Pancreas (tissue), 10 donors: ENCODE data around the gene CDH13. TPM values are rescaled to one million over a fixed set of nuclear protein-coding genes. Genes with fewer than 3 reads are reported as not detected.

Experiments used
- ATAC-seq, 4 donors: fragments of 200-7000 bp; cut with Tn5 transposase; one replicate each; pipeline versions ENCODE4 v1.8.0 to v1.9.1; 2020; ENCODE audit warnings: mild to moderate bottlenecking in 4 of 4, moderate library complexity in 4 of 4
- DNase-seq, 6 donors: peaks; one replicate each; pipeline ENCODE4 v3.0.0-alpha.2; 2020
- FAIRE-seq: peaks from 2 replicates; lab custom pipeline; 2012; peaks lifted over from hg19 to GRCh38; lab: Jason Lieb, UNC
- H3K27ac ChIP-seq, 4 donors: fragments of 200-600 bp; sonication (generic); 1 replicate in 3 of 4; 2 replicates in 1 of 4; pipeline versions ENCODE4 v1.5.0 to v1.8.0; 2020
- H3K27me3 ChIP-seq, 4 donors: fragments of 200-600 bp; one replicate each; pipeline ENCODE4 v1.8.0; 2021
- H3K36me3 ChIP-seq, 3 donors: fragments of 200-600 bp; sonication (generic) in 1 of 3; one replicate each; pipeline versions ENCODE4 v1.5.0 to v1.8.0; 2020 to 2021
- H3K4me1 ChIP-seq, 3 donors: fragments of 200-600 bp; one replicate each; pipeline ENCODE4 v1.8.0; 2021
- H3K4me3 ChIP-seq, 4 donors: fragments of 200-600 bp; sonication (generic) in 2 of 4; one replicate each; pipeline versions ENCODE4 v1.5.0 to v1.8.0; 2020 to 2021
- H3K9me3 ChIP-seq, 4 donors: fragments of 200-600 bp; one replicate each; pipeline ENCODE4 v1.8.0; 2021
- WGBS, 2 donors: extraction: QIAGEN DNeasy Blood & Tissue Kit; methylation state at CpG; one replicate each; pipeline ENCODE4 v1.1.7; 2013; 5-methylcytosine and 5-hydroxymethylcytosine counted together
- intact Hi-C, 3 donors: fragments of 100-400 bp; cut with DNase I; formaldehyde crosslinking; loops; one replicate each; pipeline versions ENCODE4 v1.11.1 to v1.14.2; 2022
- polyA plus RNA-seq, 2 donors: library from polyadenylated mRNA; stranded (reverse); fragments of 200-250 nt; gene quantifications; one replicate each; pipeline ENCODE4 v1.2.3, GENCODE V29; 2013
- total RNA-seq, 6 donors: library from RNA; stranded (reverse); fragmentation: NEBNext Ultra II Directional in 4 of 6; extraction: Animal tissue kit (Norgen Biotek cat#: 25700) in 4 of 6; gene quantifications; one replicate each; pipeline versions ENCODE4 v1.2.1 to v1.2.4, GENCODE V29; 2021 to 2023
- TF ChIP-seq, protein P1 (sequence below), 4 donors: fragments of 200-600 bp; sonication (generic) in 3 of 4; IDR thresholded peaks; one replicate each; pipeline versions ENCODE4 v1.5.0 to v1.8.0; 2021; ENCODE audit warnings: antibody characterized with exemption in 4 of 4
- donor health status: healthy with polysubstance abuse.
- donor health status: DM: no; HTN: no; CAD: no; lungs with moderate emphysema.
- donor health status: DM: no; HTN: no; CAD: no.
- donor health status: control.
- donor health status: control.
- donor health status: Bipolar disorder and iron deficiency.
- donor health status: DM: yes; HTN: yes; CAD: no.
- donor health status: DM: no; HTN: no; CAD: no.
- donor health status: DM: no; HTN: no; CAD: no.
- donor health status: DM: yes; HTN: yes; CAD: no.

The CDH13 gene
- total and polyA plus RNA-seq, 8 donors = 0.12 to 1.0 (median 0.37) TPM

DNA sequence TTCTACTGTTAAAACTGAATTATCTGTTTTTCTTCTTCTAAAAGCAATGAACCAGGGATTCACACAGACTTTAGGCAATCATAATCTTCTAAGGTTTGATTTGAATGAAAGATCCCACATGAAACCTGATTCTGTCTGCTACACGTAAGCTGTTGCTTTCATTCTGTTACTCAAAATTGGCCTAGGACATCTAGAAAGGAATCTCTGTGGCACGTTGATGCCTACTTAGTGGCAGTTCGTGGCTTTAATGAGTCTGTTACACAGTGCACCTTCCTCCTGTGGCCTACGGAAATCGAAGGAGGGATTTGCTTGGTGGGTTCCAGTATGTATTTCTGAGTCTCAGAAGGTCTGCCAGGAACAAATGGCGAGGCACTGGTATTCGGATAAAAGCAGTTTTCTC is 691.6 kb downstream of the CDH13 start:
- H3K4me3 ChIP-seq = no peak overlapping the region

DNA sequence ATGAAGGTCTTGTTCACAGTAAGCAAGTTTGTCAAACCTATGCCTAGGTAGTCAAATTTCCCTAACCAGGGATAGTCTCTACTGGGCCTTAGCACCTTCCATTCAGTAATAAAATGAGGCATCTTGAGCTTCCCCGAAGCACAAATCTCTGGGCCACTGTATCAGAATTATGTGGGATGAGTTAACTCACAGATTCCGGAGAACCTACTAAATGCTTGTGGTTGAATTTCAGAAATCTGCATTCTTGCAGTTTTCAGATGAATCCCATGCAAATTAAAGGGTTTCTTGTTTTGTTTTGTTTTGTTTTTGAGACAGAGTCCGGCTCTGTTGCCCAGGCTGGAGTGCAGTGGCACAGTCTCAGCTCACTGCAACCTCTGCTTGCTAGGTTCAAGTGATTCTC is 702.2 kb downstream of the CDH13 start:
- Histone ChIP-seq H3K36me3 (no peaks in the 10 kb centered on the region), H3K27ac (no peak overlapping the region), H3K9me3 (no peaks in the 10 kb centered on the region), H3K27me3 (peaks cover 0 to 6% (median 0%) of the 10 kb centered on the region in 4 donors), H3K4me1 (no peaks in the 10 kb centered on the region), H3K4me3 (no peak overlapping the region)
- no peak for FAIRE-seq
- intact Hi-C loops = no loop called here
- WGBS, 2 donors = 63 to 77% methylated on average over 3 of the region's 3 CpGs
- TF ChIP-seq, protein P1, sequence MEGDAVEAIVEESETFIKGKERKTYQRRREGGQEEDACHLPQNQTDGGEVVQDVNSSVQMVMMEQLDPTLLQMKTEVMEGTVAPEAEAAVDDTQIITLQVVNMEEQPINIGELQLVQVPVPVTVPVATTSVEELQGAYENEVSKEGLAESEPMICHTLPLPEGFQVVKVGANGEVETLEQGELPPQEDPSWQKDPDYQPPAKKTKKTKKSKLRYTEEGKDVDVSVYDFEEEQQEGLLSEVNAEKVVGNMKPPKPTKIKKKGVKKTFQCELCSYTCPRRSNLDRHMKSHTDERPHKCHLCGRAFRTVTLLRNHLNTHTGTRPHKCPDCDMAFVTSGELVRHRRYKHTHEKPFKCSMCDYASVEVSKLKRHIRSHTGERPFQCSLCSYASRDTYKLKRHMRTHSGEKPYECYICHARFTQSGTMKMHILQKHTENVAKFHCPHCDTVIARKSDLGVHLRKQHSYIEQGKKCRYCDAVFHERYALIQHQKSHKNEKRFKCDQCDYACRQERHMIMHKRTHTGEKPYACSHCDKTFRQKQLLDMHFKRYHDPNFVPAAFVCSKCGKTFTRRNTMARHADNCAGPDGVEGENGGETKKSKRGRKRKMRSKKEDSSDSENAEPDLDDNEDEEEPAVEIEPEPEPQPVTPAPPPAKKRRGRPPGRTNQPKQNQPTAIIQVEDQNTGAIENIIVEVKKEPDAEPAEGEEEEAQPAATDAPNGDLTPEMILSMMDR (IDR thresholded peaks at IDR 0.05) = no peak
- ATAC-seq = no peak
- no peak for DNase-seq

More for the DNA sequence above, 691.6 kb downstream of the CDH13 start:
- FAIRE-seq = no peak
- WGBS, 2 donors = 66 to 77% methylated on average over 7 of the region's 7 CpGs
- no peaks in the 10 kb centered on the region for H3K4me1 ChIP-seq
- no peak for ATAC-seq
- H3K27me3 ChIP-seq = no peaks in the 10 kb centered on the region
- H3K9me3 ChIP-seq = no peaks in the 10 kb centered on the region
- DNase-seq = no peak
- TF ChIP-seq, protein P1 (IDR thresholded peaks at IDR 0.05) = no peak
- H3K36me3 ChIP-seq = no peaks in the 10 kb centered on the region
- intact Hi-C loops = no loop called here
- no peak overlapping the region for H3K27ac ChIP-seq

DNA sequence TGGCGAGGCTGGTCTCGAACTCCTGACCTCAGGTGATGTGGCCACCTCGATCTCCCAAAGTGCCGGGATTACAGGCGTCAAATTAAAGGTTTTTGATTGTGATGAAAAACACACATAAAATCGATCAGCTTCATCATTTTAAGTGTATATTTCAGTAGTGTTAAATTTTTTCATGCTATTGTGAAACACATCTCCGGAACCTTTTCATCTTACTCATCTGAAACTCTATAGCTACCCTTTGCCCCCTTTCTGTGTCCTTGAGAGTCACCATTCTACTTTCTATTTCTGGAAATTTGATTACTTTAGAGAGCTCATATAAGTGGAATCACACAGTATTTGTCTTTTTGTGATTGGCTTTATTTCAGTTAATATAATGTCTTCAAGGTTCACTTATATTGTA is 702.7 kb downstream of the CDH13 start:
- no peak for ATAC-seq
- 58 to 65% methylated on average over 7 of the region's 7 CpGs for WGBS, 2 donors
- H3K27ac ChIP-seq = no peak overlapping the region
- H3K36me3 ChIP-seq = no peaks in the 10 kb centered on the region
- no peaks in the 10 kb centered on the region for H3K4me1 ChIP-seq
- no peaks in the 10 kb centered on the region for H3K9me3 ChIP-seq
- no peak for FAIRE-seq
- H3K27me3 ChIP-seq = peaks cover 0 to 6% (median 0%) of the 10 kb centered on the region in 4 donors
- DNase-seq = no peak
- intact Hi-C loops = no loop called here
- TF ChIP-seq, protein P1 (IDR thresholded peaks at IDR 0.05) = no peak
- no peak overlapping the region for H3K4me3 ChIP-seq

DNA sequence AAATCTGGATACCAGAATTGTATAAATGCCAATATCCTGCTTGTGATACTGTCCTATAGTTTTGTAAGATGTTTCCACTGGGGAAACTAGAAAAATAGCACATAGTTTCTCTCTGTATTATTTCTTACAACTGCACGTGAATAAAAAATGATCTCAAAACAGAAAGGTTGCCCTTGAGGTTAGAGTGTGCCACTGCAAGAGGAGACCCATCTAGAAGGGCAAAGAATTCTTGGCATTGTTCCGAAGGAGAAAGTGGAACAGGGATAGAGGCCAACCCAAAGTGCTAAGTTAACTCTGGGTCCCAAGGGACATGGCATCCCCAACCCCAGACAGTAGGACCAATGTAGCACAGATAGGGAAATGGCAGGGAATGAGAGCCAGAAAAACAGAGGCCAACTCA is 703.5 kb downstream of the CDH13 start:
- DNase-seq = no peak
- Histone ChIP-seq H3K27ac (no peak overlapping the region), H3K27me3 (peaks cover 0 to 6% (median 0%) of the 10 kb centered on the region in 4 donors), H3K4me3 (no peak overlapping the region), H3K9me3 (no peaks in the 10 kb centered on the region), H3K36me3 (no peaks in the 10 kb centered on the region), H3K4me1 (no peaks in the 10 kb centered on the region)
- WGBS, 2 donors = 45 to 47% methylated on average over 2 of the region's 2 CpGs
- TF ChIP-seq, protein P1 (IDR thresholded peaks at IDR 0.05) = no peak
- FAIRE-seq = no peak
- no peak for ATAC-seq
- intact Hi-C loops = no loop called here

DNA sequence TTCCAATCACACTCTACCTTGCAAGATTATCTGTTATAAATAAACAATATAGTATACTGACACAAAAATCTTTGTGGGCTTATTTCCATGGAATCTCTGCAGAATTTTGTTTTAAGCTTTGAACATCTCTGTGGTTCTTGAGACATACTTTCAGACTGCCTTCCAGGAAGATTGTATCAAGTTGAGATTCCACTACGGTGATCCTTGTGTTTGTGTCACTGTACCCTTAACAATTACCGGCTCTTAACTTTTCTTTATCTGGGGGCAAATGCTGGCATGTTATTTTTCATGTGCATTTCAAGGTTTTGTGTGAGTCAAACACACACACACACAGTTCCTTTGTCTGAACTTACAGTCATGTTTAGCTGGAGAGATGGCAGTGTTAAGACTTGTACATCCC is 708.3 kb downstream of the CDH13 start:
- ATAC-seq = no peak
- intact Hi-C loops = no loop called here
- Histone ChIP-seq H3K4me1 (no peaks in the 10 kb centered on the region), H3K36me3 (no peaks in the 10 kb centered on the region), H3K9me3 (no peaks in the 10 kb centered on the region), H3K4me3 (no peak overlapping the region), H3K27ac (no peak overlapping the region), H3K27me3 (peaks cover 0 to 6% (median 0%) of the 10 kb centered on the region in 4 donors)
- TF ChIP-seq, protein P1 (IDR thresholded peaks at IDR 0.05) = no peak
- WGBS, 2 donors = 37 to 62% methylated on average over 2 of the region's 2 CpGs
- DNase-seq = no peak
- FAIRE-seq = no peak
